Hematopoietic multipotent progenitor cell treated with erythropoietin and hydrocortisone succinate and interleukin-3 and kit ligand, for 4 days (in vitro differentiated cells): ENCODE data around the gene FAM174C.

Experiments used
- DNase-seq: peaks from one replicate; pipeline ENCODE4 v3.0.0-alpha.2; 2015

FAM174C gene

DNA sequence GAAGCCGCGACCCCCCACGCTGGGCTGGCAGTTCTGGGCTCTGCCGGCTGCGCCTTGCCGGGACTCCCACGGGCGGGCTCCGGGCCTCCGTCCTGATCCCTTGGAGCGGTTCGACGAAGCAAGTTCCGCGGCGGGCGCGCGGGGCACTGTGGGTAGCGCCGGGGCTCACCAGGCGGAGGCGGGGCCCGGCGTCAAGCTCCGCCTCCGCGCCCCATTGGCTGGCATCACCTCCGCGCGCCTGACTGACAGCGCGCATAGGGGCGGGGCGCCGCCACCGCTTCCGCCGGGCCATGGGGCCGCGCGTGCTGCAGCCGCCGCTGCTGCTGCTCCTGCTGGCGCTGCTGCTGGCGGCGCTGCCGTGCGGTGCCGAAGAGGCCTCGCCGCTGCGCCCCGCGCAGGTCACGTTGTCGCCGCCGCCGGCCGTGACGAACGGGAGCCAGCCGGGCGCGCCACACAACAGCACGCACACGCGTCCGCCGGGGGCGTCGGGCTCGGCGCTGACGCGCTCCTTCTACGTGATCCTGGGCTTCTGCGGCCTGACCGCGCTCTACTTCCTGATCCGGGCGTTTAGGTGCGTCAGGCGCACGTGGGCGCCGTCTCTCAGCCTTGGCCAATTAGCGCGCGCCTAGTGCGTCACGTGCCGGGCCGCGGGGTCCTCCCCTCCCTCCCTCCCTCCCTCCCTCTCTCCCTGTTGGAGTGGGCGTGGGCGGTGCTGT is at the start of gene FAM174C:
FAM174C (plus strand) TSS at position 271 of the 716 bp plus-strand sequence; CDS start at position 291, 20 bp downstream.
- DNase-seq: peak; percentile 99

DNA sequence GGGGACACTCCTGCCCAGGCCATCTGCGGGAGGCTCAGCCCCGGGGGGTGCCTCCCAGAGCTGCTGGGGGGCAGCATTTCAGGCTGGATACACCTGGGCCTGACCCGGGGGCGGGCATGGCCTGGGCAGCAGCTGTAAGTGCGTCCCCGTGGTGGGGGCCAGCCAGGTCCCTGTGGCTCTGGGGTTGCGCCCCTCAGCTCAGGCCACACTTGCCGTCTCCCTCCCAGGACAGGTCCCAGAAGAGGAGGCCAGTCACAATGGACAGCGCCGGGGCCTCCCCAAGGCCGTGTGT is 49.2 kb upstream of the FAM174C start:
- no peak for DNase-seq

DNA sequence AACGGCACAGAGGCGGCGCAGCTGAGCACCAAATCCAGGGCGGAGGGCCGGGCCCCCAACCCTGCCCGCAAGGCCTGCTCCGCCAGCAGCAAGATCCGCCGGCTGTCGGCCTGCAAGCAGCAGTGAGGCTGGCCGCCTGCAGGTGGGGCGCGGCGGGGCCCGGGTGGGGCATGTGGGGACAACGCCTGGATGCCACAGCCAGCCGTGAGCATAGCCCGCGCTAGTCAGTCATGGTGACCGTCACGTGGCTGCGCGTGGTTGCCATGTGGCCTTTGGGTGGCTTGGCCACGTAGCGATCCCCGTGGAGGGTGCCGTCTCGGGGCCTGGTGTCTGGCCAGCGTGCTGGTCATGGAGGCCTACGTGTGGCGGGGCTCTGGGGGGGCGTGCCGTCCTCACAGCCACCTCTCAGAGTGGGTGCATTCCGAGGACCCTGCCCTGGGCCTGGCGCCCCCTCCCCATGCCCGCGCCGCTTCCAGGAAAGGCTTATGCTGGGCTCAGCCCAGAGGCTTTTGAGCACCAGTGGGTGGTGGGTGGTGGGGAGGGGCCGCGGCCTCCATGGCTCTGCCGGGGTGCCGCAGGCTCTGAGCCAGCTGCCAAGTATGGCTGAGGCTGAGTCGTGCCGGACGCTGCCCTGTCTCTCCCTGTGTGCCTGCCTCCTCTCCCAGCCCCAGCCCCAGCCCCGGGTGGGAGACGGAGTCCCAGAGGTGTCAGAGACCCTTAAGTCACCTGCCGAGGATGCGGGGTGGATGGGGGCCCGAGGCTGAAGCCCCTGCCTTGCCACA is 48.6 kb upstream of the FAM174C start:
- no peak for DNase-seq

DNA sequence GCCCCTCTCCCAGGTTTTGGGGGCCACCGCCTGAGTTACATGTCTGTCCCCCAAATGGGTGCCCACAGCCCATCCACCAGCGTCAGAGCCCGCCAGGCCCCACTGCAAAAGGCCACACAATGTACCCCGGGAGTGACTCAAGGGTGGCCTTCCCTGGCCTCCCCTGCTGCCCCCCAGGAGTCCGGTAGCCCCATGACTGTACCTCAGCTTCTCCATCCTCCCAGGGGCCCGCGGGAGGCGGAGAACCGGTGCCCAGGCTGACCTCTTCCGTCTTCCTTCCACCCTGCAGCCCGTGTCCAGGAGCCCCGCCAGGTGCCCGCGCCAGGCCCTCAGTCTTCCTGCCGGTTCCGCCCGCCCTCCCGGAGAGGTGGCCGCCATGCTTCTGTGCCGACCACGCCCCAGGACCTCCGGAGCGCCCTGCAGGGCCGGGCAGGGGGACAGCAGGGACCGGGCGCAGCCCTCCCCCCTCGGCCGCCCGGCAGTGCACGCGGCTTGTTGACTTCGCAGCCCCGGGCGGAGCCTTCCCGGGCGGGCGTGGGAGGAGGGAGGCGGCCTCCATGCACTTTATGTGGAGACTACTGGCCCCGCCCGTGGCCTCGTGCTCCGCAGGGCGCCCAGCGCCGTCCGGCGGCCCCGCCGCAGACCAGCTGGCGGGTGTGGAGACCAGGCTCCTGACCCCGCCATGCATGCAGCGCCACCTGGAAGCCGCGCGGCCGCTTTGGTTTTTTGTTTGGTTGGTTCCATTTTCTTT is 47.9 kb upstream of the FAM174C start:
- DNase-seq: no peak

DNA sequence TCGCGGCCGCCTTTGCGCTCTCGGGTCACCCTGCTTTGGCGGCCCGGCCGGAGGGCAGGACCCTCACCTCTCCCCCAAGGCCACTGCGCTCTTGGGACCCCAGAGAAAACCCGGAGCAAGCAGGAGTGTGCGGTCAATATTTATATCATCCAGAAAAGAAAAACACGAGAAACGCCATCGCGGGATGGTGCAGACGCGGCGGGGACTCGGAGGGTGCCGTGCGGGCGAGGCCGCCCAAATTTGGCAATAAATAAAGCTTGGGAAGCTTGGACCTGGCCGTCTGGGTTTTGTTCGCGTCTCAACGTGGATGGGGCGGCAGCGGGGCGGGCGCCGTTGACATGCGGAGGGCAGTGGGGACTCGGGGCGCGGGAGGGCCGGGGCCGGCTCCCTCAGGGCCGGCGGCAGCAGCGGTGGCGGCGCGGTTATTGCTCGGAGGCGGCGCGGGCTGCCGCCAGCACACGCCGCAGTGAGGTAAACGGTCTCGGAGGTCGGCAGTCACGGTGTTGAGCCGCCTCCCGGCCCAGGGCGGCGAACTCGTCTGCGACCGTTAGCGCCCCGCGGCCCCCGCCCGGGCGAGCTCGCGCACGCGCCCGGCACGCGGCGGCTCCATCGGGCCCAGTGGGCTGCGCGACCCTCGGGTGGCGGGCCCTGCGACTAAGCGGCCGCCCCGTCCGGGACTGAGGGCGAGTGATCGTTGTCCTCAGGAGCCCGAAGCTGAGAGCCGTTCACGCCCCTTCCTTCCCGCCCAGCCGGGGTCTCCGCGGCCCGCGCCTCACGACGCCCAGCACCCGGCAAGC is 47.0 kb upstream of the FAM174C start:
- no peak for DNase-seq

DNA sequence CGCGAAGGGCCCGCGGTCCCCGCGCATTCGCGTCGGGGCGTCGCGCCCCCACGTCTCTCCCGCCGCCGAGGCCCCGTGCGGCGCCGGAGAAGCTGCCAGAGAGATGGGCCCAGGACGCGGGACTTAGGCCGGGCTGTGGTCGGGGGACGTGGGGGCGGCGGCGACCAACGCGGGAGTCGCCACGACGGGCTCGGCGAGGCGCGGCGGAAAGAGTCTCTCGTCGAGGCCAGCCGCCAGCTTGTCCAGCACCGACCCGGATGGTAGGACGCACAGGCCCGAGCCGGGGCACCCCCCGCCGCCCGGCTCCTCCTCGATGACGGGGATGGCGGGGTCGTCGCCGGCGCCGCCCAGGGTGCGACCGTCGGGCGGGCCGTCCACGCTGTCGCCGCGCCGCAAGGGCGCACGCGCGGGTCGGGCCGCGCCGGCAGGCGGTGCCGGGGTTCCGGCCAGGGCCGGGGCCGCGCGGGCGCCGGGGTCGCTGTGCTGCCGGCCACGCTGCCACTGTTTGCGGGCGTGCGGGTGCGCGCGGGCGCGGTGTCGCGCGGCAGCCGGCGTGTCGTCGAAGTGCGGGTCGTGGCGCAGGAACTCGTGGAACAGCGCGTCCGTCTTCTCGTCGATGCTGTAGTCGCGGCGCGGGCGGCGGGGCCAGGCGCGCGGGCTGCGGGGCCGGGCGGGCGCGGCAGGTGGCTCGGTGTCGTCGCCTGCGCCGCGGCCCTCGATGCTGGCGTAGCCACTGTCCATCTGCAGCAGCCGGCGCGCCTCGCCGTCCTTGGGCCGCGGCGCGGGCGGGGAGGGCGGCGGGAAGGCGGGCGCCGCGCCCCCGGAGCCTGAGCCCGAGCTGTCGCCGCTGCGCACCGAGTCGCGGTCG is 46.0 kb upstream of the FAM174C start:
- DNase-seq: no peak

DNA sequence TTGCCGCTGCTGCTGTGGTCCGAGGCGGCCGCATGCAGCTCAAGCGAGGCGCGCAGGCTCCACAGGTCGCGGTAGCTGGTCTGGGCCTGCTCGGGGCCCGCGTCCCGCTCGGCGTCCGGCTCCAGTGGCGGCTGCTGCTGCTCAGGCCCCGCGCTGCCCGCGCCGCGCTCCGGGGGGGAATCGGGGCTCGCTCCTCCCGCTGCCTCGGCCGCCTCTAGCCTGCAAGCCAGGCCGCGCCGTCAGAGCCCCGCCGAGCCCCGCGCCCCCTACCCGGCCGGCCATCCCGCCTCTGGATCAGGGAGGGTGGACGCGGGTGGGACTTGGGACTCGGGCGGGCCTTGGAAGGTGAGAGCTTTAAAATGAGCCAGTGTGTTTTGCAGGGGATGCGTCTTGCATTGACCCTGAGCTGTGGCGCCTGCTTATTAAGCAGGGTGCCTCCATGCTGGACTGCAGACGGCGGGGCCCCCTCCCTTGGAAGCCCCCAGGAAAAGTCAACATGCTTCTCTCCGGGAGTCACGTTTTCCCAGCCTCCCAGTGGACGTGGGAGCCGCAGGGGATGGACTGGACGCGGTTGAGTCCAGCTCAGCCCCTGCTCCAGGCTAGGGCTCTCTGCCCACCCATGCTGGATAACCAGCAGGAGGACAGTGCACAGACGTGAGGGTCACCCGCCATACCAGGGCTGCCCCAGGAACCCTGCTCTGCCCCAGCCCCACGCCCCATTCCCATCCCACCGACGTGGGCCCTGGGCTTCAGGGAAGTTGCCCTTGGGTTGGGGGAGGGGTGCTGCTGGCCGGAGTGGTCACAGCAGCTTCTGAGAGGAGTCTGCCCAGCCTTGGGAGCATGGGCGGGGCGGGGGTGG is 45.2 kb upstream of the FAM174C start:
- no peak for DNase-seq

DNA sequence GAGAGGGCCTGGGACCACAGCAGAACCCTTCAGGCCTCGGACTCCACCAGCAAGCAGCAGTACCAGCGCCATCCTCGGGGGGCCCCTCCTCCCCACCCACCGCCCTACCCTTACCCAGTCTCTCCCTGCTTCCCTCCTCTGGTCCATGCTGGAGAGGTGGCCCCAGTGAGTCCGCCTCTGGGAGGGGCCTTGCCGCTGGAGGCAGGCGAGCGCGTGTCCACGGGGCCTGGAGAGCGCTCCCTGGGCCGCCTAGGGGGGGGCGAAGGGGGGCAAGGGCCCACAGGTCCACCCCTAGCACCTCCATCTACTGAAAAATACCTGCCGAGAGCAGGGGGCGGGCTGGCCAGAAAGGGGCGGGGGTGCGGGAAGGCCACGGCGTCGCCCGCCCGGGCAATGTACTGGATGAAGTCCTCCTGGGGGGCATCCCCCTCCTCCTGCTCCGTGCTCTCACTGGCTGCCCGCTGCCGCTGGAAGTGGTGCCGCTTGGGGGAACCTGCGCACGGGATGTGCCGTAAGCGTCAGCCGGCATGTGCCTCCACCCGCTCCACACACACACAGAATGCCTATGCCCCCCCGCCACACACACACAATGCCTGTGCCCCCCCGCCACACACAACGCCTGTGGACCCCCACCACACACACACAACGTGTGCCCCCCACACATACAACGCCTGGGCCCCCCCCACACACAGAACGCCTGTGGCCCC is 44.4 kb upstream of the FAM174C start:
- no peak for DNase-seq

DNA sequence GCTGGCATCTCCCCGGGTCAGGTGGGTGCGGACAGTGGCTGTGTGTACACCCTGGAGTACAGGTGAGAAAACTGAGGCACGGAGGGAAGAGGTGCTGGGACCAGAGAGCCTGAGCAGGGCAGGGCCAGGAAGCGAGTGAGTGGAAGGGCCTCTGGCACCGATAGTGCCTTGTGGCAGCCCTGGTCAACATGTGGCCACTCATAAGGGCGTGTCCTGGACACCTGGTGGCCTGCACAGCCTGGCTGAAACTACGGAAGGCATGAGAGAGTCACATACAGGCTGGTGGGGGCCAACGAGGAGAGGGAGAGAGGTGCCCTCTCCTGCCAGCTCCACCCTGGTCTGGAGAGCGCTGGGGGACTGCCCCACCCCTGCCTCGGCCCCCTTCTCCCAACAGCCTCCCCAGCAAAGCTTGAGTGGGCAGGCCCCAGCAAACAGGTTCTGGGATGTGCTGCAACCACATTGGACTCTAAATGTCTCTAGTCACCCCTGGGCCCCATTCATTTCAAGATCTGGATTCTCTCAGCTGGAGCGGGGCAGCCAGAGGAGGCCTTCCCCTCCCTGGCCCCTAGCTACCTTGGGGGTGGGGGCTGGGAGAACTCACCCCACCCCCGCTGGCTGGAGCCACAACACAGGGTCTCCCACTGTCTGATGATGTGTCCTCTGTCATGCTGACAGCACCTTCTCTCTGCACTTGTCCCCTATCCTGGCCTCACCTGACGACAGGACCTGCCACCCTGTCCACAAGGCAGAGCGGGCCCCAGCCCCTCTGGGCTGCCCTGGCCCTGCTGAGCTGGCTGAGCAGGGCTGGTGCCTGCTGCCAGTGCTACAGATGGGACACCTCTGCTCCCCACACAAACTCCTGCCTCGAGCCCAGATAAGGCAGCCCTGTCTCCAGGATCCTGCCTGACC is 43.3 kb upstream of the FAM174C start:
- no peak for DNase-seq

DNA sequence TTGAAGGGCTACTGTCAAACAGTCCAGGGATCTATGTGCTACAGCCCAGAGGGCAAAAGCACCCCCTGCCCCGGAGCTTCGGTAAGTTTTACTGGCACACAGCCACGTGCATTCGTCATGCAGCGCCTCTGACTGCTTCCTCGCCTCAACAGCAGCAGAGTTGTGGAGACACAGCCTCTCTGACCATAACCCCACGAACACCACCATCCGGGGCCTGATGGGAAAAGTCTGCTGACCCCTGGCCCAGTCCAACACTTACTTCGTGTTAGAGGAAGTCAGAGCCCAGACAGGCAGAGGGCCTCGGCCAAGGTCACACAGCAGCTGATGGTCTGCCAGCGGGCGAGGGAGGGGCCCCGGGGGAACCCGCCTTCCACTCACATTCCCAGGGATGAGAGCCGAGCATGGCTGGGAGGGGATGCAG is 42.7 kb upstream of the FAM174C start:
- DNase-seq: peak; percentile 57

DNA sequence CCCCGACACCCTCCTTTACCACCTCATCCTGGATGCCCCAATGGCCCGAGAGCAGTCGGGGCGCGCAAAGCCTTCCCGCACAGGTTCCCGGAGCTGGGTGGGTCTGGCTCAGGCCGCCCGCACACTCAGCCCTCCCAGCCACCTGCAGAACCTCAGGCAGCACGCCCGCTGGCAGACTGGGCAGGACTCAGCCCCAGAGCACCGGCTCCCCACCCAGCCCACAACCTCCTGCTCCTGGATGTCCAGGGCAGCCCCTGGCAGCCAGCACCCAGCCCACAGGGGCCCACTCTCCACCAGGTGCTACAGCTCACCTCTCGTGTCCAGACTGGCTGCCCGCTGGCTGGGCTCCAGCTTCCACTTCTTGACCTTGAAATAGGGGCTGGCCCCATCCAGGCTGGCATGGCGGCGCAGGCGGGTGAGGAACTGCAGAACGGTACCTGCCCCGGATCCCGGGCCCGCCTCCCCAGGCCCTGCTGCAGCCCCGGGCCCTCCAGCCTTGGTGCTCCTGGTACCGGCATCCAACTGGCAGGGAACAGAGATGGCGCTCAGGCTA is 42.1 kb upstream of the FAM174C start:
- DNase-seq: no peak

DNA sequence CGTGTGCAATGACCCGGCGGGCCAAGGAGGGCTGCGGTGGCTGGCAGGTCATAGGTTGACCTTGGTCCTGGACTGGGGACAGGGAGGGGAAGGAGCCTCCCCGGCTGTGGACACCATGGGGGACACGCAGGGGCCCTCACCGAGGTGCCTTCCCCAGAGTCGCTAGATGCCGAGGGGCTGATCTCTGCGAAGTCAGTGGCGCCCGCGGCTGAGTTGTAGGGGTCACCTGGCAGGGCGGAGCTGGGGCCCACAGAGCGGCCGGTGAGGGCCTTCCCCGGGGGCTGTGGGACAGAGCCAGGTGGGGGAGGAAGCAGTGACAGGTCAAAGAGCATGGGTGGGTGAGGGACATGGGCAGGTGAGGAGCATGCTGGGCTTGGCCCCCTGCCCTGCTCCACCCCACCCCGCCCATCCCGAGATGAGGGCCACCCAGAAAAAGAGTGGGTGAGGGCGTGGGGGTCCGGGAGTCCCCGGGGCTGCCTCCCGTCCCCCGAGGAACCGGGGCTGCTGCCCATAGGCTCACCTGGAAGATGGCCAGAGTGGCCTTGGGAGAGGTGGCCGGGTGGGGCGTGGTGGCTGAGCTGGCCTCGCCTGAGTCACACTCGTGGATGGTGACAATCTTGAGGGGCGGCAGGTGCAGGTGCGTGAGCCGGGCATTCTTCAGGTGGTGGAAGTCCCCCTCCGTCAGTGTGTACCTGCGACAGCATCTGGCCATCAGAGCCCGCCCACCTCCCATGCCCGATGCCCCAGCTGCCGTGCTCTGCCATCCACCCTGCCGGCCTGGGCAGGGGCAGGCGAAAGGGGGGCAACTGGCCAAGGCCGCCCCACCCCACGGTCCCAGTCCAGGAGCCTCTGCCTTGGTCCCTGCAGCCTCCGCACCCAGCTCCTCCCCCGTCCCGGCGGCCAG is 41.0 kb upstream of the FAM174C start:
- DNase-seq: no peak

DNA sequence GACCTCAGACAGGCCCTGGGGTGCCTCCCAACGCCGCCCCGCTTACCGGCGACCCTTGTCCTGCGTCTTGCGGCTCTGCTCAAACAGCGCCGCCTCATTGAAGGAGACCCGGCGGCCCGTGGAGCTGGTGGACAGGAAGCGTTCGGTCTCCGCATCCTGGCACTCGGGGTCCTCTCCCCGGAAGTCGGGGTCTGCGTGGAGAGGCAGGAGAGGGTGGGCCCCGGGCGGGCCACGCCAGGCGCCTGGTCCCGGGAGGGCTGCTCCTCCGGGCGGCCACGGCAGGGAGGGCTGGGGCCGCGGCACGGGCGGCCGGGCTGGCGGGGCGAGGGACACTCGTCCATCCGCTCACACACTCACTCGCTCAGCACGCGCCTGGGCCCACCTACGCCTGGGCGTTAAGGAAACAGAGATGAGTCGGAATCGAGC is 40.4 kb upstream of the FAM174C start:
- DNase-seq: no peak

DNA sequence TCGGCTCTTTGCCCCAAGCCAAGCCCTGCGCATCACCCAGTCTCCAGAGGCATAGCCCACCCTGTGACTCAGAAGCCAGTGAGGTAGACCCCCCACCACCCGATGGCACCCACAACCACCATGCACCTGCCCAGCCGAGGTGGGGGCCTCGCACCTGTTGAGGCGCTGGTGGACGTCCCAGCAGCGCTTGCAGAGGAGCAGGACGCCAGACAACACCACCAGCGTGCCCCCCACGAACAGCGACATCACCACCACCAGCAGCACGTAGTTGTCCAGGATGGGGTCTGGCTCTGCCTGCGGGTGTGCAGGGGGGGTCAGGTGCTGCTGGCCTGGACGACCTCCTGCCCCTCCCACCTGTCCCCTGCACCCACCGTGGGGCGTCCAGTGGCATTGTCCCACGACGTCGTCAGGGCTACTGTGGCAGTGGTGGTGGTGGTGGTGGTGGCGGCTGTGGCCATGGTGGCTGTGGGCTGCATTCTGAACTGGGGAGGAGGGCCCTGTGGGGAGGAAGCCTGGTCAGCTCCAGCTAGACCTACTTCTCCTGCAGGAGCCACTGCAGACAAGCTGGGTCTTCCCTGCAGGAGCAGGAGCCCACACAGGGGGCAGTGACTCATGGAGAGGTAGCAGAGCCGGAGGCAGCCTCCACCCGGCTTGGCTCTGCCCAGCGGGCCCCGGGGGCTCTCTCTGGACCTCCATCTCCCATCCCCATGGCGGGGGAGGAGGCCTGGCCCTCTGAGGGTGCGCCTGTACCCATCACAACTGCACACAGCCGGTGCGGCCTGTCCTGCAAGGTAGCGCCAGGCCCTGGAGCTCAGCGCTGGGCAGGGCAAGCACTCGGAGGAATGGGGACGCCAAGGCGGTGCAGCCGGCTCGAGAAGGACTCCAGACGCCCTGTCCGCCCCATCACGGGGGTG is 39.4 kb upstream of the FAM174C start:
- no peak for DNase-seq

DNA sequence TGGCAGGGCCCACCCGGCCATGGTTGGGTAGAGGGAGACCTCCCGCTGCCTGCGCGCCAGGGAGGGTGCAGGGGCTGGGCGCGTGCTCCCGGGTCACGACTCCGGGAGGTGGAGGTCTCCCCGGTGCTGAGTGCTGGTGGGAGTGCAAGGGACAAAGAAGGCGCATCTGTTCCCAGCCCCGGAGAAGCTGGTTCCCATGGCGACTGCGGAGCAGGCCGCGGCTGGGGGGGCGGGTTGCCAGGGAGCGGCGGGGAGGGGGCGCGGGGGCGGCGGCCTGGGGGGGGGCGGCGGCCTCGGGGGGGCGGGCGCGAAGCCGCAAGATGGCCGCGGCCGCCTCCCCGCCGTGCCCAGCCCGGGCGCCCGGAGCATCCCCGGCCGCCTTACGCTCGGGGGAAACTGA is 38.8 kb upstream of the FAM174C start:
- DNase-seq: no peak

DNA sequence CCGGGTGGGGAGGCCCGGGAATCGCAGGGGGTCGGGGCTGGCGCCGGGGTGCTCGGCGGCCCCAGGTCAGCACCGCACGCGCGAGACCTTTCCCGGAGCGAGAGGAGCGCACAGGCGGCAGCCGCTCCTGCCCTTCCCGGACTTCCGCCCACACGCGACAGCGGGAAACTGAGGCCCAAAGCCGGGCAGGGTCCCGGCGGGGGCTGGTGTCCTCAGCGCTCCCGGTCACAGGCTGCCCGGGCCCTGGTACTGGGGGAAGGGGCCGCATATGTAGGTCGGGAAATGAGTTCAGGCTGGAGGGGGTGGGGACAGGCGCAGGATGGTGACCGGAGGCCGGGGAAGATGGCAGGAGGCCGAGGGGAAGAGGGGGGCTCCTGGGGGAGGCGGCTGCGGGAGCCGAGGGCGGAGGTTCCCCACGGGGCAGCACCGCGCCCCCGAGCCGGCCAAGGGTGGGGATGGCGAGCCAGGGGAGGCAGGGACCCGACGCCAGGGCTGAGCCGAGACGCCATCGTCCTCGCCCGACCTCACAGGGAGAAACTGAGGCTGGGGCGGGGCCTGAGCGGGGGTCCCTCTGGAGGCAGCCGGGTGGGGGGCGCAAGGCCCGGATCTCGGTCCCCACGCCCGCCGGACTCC is 38.2 kb upstream of the FAM174C start:
- DNase-seq: no peak
